ENCODE data around the gene IRF1.

The IRF1 gene

DNA sequence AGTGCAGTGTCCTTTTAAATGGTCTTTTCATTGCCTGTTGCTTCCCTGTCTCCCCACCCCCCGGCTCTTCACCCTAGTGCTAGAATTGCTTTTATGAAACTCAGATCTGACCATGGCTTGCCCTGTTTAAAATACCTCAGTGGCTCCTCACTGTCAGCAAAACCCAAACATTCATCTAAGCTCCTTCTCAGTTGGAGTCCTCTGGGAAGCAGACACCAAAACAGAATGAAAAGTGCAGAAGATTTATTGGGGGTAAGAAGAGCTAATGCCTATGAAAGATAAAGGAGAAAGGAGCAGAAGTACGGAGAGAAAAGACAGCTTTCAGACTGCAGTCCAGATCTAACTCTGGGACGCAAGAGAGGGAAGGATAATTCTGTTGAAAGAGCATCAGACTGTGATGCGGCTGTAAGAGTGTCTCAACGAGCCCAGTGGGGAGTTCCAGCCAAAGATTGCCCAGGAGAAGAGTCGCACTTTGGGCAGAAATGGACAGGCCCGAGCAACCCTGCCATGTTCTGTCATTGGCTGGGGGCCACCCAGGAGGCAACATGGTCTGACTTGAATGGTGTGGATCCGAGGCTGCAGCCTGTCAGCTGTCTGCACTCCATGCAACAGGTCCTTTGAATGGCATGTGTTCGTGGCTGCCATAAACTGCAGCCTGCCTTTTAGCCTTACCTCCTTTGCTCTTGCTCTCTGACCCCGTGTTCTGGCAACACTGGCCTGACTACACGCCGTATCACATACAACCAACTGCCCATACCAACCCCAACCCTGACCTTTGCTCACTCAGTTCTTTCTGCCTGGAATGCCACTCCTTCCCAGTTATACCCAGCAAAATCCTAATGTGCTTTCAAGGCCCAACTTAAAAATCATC lies 55.9 kb downstream of the IRF1 start:
- DNase-seq (ENCODE audit: insufficient read length, low spot score) (no peak), FAIRE-seq (no peak)
- TF ChIP-seq POLR2A (IDR thresholded peaks at IDR 0.05; ENCODE audit: low read depth, low read length): no peak

DNA sequence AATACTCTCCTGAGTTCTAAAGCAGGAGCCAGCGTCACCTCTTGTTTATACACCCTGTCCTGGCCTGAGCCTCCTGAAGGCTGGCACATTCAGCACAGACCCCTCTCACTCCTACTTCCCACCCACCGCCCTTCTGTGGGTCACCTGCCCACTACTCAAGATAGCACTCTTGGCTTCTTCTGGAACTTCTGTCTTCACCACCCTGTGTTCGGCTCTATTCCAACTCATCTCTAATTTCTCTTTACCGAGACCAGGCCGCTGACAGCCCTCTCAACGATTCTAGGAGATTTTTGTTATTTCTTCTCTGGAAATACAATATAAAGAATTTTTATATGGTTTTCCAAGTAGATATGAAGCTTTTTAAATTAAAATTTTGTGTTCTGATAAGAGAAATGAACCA lies 57.4 kb downstream of the IRF1 start:
- FAIRE-seq (no peak), DNase-seq (ENCODE audit: insufficient read length, low spot score) (no peak)
- TF ChIP-seq POLR2A (IDR thresholded peaks at IDR 0.05; ENCODE audit: low read depth, low read length): no peak

DNA sequence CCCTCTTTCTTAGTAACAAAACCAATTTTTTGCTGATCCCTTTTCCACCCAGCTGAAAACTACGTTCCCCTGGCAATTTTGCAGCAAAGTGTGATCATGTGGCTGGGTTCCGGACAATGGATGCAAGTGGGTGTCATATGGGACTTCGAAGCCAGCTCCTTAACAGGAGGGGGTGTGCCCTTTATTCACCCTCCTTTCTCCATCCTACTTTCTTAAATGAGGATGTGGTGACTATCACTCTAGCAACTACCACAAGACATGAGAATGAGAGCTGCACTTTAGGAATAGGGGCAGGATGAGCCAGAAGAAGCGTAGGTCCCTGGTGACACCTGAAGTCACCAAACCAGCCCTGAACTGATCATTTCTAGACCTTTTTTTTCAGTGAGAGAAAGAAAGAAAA lies 58.9 kb downstream of the IRF1 start:
- TF ChIP-seq POLR2A (IDR thresholded peaks at IDR 0.05; ENCODE audit: low read depth, low read length): no peak
- FAIRE-seq: no peak
- no peak for DNase-seq (ENCODE audit: insufficient read length, low spot score)

Measured in H54 (cell line).